Activated CD8-positive, alpha-beta memory T cell treated with anti-CD3 and anti-CD28 coated beads, Interleukin-2, amount 10 ng/mL, durations not matched to agents 7 days and 5 days (primary cell): ENCODE data around the gene SLC12A8. TPM values are rescaled to one million over a fixed set of nuclear protein-coding genes. Genes with fewer than 3 reads are reported as not detected.

Experiments
- ATAC-seq: fragments of 150-1000 bp; cut with Tn5 transposase; one replicate; pipeline ENCODE4 v1.10.0; 2021; ENCODE audit warnings: moderate library complexity
- CTCF ChIA-PET: fragments of 350-600 bp; sonication (Branson Sonifier 250); formaldehyde crosslinking; loops from one replicate; lab custom pipeline; 2021; ENCODE audit warnings: antibody characterized with exemption; lab: Charles Lee
- DNase-seq: peaks from one replicate; pipeline ENCODE4 v3.0.0-alpha.2; 2020
- H3K27ac Mint-ChIP-seq: one replicate; pipeline ENCODE4 v1.8.0; 2021; ENCODE audit warnings: mild to moderate bottlenecking, mixed read lengths
- H3K27me3 Mint-ChIP-seq: one replicate; pipeline ENCODE4 v1.8.0; 2021; ENCODE audit warnings: mixed read lengths
- H3K36me3 Mint-ChIP-seq: one replicate; pipeline ENCODE4 v1.8.0; 2021; ENCODE audit warnings: mild to moderate bottlenecking, mixed read lengths
- H3K4me1 Mint-ChIP-seq: one replicate; pipeline ENCODE4 v1.8.0; 2021; ENCODE audit warnings: mixed read lengths
- H3K4me3 Mint-ChIP-seq: one replicate; pipeline ENCODE4 v1.8.0; 2021; ENCODE audit warnings: mild to moderate bottlenecking, moderate library complexity, mixed read lengths
- H3K9me3 Mint-ChIP-seq: one replicate; pipeline ENCODE4 v1.8.0; 2022; ENCODE audit warnings: low read depth, mixed read lengths
- total RNA-seq, 2 experiments: library from RNA; stranded (reverse); gene quantifications; one replicate each; pipeline ENCODE4 v1.2.3, GENCODE V29; 2021

SLC12A8 gene
- total RNA-seq, 2 experiments from 2014 or later = 1.3 to 4.3 TPM

DNA sequence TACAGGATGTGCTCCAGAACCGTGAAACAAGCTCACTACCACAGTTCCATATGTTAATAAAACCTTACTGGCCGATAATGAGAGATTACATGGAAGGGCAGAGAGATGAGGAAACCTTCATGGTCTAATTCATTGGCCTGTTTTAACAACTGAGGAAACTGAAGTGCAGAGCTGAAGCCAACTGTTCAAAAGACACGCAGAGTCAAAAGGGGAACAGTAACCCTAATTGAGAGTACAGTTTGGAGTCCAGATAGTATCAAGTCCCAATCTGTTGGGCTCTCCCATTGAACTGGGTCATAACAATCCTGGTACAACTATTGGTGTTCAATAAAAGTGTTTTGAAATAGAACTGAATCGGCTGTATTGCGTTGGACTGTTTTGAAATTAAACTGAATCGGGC is 69.6 kb downstream of the SLC12A8 start:
- no peak for DNase-seq
- CTCF ChIA-PET = interaction anchor here (0.8 to 2.7 kb wide), 6 partner anchors 8 to 90 kb away, joined by 3 to 11 read pairs (median 8); no protein-coding TSS in a partner anchor
- peaks cover 8% of the 10 kb centered on the region for H3K36me3 Mint-ChIP-seq
- peaks cover 44% of the 10 kb centered on the region for H3K4me1 Mint-ChIP-seq
- no peaks in the 10 kb centered on the region for H3K9me3 Mint-ChIP-seq
- H3K27me3 Mint-ChIP-seq = peaks cover 51% of the 10 kb centered on the region
- no peak for ATAC-seq
- peak overlapping the region; percentile 4 for H3K27ac Mint-ChIP-seq
- no peak overlapping the region for H3K4me3 Mint-ChIP-seq

DNA sequence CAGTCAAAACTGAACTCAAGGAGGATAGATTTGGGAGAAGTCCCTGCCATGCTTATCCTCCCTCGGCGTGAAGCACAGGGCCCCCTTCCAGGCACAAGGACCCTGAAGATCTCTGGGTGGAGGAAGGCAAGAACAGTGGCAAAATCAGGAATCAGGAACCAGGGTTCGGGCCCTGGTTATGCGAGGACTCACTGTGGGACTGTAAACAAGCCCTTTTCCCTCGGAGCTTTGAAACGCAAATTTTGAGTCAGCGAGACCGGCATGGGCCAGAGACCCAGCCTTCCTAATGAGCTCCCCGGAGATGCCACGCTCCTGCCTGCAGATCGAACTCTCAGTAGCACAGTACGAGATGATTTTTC is 70.1 kb downstream of the SLC12A8 start:
- H3K4me3 Mint-ChIP-seq = no peak overlapping the region
- peaks cover 41% of the 10 kb centered on the region for H3K4me1 Mint-ChIP-seq
- no peak for DNase-seq
- peaks cover 56% of the 10 kb centered on the region for H3K27me3 Mint-ChIP-seq
- no peaks in the 10 kb centered on the region for H3K9me3 Mint-ChIP-seq
- CTCF ChIA-PET = interaction anchor here (0.8 to 2.7 kb wide), 7 partner anchors 8 to 89 kb away, joined by 3 to 11 read pairs (median 6); no protein-coding TSS in a partner anchor
- ATAC-seq = no peak
- peaks cover 8% of the 10 kb centered on the region for H3K36me3 Mint-ChIP-seq
- peak overlapping the region; percentile 95 for H3K27ac Mint-ChIP-seq

DNA sequence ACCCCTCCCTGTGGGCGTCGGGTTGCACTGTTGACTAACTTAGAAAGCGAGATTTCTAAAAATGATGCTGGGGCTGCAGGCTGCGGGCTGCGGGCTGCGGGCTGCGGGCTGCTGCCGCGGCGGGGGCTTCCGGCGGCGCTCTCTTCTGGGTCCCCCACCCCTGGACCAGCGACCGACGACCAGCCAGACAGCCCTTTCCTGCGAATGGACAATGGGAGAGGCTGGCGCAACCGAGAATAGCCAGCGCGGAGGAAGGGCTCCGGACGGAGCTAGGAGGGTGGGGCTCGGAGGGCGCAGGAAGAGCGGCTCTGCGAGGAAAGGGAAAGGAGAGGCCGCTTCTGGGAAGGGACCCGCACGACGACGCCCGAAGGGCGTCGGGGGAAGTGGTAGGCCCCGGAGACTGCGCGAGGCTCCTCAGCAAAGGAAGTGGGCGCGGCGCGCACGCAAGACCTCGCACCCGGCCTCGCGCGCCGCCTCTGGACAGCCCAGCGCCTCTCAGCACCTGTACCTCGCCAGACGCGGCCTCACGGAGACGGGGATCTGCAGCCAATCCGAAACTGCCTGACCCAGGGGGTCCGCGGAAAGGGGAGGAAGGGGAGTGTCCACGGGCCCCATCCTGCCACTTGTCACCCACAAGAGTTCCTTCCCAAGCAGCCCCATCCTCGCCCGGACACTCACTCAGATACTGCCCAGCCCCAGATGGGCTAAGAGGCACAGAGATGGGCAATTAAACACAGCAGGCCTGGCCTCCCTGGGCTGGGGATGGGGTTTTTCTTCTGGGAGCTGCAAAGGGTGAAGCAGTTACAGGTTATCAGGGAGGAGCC is 70.7 kb downstream of the SLC12A8 start:
- CTCF ChIA-PET = interaction anchor here (0.5 to 2.7 kb wide), 11 partner anchors 9 to 117 kb away, joined by 3 to 11 read pairs (median 3); no protein-coding TSS in a partner anchor
- DNase-seq (peak; percentile 90), ATAC-seq (peak; percentile 90)
- Mint-ChIP-seq H3K27me3 (peaks cover 60% of the 10 kb centered on the region), H3K9me3 (no peaks in the 10 kb centered on the region), H3K36me3 (peaks cover 8% of the 10 kb centered on the region), H3K27ac (peak overlapping the region; percentile 95), H3K4me1 (peaks cover 39% of the 10 kb centered on the region), H3K4me3 (peak overlapping the region; percentile 72)

DNA sequence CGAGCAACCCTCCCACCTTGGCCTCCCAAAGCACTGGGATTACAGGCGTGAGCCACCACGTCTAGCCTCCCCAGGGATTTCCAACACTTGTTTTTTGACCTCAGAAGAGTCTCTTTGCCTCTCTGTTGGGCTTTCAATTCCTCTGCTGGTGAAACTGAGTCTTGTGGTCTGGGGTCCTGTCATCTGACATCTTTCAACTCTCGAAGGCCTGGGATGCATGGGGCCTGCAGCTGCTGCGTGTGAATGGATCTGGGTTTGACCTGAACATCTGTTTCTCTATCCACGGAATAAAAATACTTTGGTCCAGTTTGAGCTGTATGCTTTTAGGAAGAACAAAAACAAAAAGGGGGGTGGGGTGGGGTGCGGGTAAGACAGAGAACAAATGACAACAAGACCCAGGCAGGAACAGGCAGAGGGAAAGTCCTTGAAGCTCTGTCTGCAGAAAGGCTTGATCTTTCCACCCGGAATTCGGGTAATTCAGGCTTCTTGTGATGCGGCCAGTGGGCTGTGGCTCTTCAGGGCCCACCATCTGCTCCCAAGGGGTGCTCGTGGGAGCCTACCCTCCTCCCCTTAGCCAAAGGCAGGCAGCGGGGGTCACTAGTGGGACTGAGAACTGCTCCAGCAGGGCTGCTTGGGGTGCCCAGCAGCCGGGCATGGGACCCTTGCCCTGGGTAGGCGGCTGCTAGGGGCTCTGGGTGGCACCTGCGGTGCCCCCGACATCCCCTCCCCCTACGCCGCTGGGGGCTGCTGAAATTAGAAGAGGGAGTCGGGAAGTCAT is 71.5 kb downstream of the SLC12A8 start:
- Mint-ChIP-seq H3K4me1 (peaks cover 46% of the 10 kb centered on the region), H3K9me3 (no peaks in the 10 kb centered on the region), H3K27me3 (peaks cover 68% of the 10 kb centered on the region), H3K36me3 (peaks cover 8% of the 10 kb centered on the region), H3K27ac (peak overlapping the region; percentile 95), H3K4me3 (peak overlapping the region; percentile 72)
- ATAC-seq (no peak), DNase-seq (no peak)
- CTCF ChIA-PET = interaction anchor here (0.5 to 2.6 kb wide), 8 partner anchors 10 to 116 kb away, joined by 3 to 11 read pairs (median 3); no protein-coding TSS in a partner anchor

DNA sequence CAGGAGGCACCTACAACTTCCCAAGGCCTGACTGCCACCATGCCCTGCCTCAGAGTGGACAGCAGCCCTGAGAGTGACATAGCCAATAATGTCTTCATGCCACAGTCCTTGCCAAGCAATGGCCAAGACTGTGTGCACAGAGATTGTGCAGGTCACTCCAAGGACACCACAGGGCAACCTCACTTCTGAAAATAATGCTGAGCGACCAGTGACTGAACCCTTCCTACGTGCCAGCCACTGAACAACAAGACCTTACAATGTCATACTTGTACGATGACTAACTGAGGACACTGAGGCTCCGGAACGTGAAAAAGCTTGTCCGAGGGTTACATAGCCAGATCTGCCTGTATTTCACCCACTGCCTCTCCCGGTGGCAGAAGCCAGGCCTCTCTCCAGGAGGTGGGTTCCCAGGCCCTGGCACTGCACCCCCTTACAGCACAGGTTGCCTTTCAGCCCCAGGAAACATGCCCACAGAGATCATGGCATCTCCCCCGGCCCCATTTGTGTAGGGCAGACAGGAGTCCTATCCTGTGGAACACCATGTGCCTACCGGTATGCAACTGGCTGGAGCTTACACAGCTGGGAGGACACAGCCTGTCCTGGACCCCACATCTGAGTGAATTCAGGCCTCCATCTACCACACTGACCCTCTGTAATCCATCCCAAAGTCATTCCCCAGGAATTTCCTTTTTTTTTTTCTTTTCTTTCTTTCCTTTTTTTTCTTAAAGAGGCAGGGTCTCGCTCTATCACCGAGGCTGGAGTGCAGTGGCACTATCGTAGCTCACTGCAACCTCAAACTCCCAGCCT is 72.3 kb downstream of the SLC12A8 start:
- Mint-ChIP-seq H3K36me3 (peaks cover 8% of the 10 kb centered on the region), H3K27ac (peak overlapping the region; percentile 64), H3K27me3 (peaks cover 71% of the 10 kb centered on the region), H3K4me3 (no peak overlapping the region), H3K9me3 (no peaks in the 10 kb centered on the region), H3K4me1 (peaks cover 44% of the 10 kb centered on the region)
- no peak for DNase-seq
- no peak for ATAC-seq
- CTCF ChIA-PET = interaction anchor here (1.0 to 2.6 kb wide), 5 partner anchors 9 to 88 kb away, joined by 3 to 11 read pairs (median 3); no protein-coding TSS in a partner anchor

DNA sequence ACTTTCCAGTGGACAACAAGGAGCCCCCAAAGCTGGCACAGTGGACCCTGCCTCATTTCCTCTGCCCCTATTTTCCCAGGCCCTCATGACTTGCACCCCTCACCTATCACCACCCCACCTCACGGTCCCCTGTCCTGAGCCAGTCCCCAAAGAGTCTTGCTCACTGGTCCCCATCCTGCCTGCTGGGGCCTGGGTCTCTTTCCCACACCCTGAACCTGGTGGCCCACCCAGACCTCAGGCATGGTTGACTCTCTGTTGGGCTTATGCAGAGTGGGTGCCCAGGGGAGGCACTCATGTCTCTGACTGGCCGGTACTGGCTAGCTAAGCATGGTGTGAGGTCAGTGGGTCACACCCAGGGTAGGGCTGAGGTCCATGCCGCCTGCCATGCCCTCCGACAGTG is 73.2 kb downstream of the SLC12A8 start:
- peaks cover 44% of the 10 kb centered on the region for H3K4me1 Mint-ChIP-seq
- no peak overlapping the region for H3K4me3 Mint-ChIP-seq
- ATAC-seq = no peak
- H3K9me3 Mint-ChIP-seq = no peaks in the 10 kb centered on the region
- H3K36me3 Mint-ChIP-seq = peaks cover 8% of the 10 kb centered on the region
- CTCF ChIA-PET = no interaction called here
- no peak for DNase-seq
- peaks cover 71% of the 10 kb centered on the region for H3K27me3 Mint-ChIP-seq
- H3K27ac Mint-ChIP-seq = no peak overlapping the region

DNA sequence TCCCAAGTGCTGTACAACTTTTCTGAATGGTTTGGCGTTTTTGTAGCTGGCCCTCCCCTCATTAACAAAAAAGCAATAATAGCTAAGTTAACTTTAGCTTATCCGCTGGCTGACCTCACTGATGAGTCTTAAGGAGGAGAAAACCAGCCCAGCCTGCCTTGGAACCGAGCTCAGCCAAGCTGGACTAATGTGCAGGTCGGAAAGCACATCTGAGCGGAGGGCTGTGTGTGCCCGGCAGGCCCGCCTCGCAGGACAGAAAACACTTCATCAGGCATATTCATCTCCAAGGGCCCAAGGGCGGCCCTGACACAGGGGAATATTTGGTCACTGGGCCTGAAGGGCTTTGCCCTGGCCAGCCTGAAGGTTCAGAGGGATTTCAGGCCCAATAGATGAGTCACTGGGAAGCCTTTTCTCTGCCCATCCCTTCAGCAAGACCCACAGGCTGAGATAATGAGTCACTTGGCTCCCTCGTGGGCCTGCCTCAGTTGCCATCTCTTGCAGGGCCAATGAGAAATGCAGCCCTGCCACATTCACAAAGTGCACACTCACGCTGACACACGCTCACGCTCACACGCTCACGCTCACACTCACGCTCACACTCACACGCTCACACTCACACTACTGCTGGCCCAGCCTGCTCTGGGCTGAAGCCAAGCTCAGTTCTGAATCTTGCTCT is 75.1 kb downstream of the SLC12A8 start:
- Mint-ChIP-seq H3K4me3 (no peak overlapping the region), H3K27ac (no peak overlapping the region), H3K27me3 (peaks cover 63% of the 10 kb centered on the region), H3K9me3 (no peaks in the 10 kb centered on the region), H3K36me3 (peaks cover 7% of the 10 kb centered on the region), H3K4me1 (peaks cover 40% of the 10 kb centered on the region)
- DNase-seq (no peak), ATAC-seq (no peak)
- CTCF ChIA-PET = interaction anchor here (0.9 kb wide), 1 partner anchor 119 kb away, joined by 3 read pairs; no protein-coding TSS in a partner anchor

DNA sequence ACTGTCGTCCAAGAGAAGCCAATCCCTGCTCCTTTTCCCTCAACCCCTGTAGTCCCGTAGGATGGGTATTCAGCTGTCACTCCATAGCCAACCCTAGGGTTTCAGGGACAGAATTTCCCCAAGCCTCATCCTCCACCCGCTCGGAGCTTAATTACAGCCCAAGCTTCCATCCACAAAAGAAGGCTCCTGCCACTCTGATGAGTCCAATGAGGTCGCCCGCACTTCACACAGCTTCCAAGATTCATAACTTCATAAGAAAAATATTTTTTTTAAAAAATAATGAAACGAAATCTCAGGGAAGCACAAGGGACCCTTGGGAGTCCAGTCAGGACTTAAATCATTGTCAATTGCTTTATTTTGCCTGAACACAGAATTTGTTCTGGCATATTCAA is 75.6 kb downstream of the SLC12A8 start:
- Mint-ChIP-seq H3K27ac (no peak overlapping the region), H3K9me3 (no peaks in the 10 kb centered on the region), H3K4me1 (peaks cover 39% of the 10 kb centered on the region), H3K27me3 (peaks cover 64% of the 10 kb centered on the region), H3K36me3 (peaks cover 8% of the 10 kb centered on the region), H3K4me3 (no peak overlapping the region)
- DNase-seq (no peak), ATAC-seq (no peak)
- CTCF ChIA-PET = interaction anchor here (0.9 kb wide), 1 partner anchor 118 kb away, joined by 3 read pairs; no protein-coding TSS in a partner anchor

DNA sequence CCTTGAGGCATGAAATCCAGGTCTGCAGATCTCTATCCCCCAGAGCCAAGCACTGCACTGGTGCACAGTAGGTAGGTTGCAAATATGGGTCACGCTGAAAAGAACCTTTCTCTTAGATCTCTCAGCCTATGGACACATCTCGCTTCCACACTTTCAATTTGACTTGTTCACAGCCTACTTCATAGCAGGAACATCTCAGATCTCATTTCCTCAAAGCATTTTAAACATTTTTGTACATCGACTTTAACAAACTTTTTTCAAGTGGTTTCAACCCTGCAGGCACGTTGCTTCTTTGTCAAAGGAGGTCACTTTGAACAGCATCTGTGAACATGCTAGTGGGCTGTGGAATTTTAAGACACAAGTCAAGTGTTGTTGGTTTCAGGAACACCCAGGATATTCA is 76.0 kb downstream of the SLC12A8 start:
- ATAC-seq (no peak), DNase-seq (no peak)
- H3K27ac Mint-ChIP-seq = no peak overlapping the region
- H3K4me3 Mint-ChIP-seq = no peak overlapping the region
- H3K4me1 Mint-ChIP-seq = peaks cover 36% of the 10 kb centered on the region
- H3K36me3 Mint-ChIP-seq = peaks cover 8% of the 10 kb centered on the region
- H3K27me3 Mint-ChIP-seq = peaks cover 64% of the 10 kb centered on the region
- CTCF ChIA-PET = no interaction called here
- H3K9me3 Mint-ChIP-seq = no peaks in the 10 kb centered on the region

DNA sequence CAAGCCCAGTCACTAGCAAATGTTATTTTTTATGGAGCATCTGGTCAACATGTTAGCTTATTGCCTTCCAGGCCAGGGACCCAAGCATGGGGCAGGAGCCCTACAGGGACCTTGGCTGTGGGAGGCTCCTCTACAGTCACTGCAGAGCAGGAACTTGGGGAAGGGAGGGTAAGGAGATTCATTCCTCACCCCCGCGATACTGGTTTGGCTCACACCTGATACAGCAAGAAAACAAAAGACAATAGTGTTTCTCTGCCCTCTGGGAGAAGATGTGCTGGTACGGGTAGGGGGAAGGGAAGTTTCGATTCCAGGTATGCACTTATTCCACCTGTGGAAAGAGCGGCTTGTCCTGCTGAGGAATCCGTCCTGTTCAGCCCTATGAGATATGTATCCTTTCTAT is 77.6 kb downstream of the SLC12A8 start:
- Mint-ChIP-seq H3K27ac (no peak overlapping the region), H3K36me3 (peaks cover 3% of the 10 kb centered on the region), H3K9me3 (no peaks in the 10 kb centered on the region), H3K4me1 (peaks cover 23% of the 10 kb centered on the region), H3K4me3 (no peak overlapping the region), H3K27me3 (peaks cover 58% of the 10 kb centered on the region)
- CTCF ChIA-PET = interaction anchor here (1.5 kb wide), 1 partner anchor 16 kb away, joined by 3 read pairs; no protein-coding TSS in a partner anchor
- DNase-seq (no peak), ATAC-seq (no peak)

DNA sequence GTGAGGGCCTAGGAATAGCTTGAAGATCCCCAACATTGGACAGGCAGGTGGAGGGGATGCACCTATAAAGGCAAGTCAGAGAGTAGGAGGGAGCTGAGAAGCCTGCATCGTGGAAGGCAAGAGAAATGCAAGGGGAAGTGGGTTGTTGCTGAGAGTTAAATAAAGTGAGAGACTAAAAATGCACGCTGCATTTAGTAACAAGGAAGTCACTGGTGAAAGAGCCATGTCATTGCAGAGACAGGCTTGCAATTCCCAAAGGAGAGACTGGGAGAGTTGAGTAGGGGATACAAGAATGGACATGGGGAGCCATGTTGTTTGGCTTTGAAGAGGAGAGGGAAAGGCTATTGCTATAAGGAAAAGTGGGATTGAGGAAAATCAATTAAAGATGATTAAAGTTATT is 79.7 kb downstream of the SLC12A8 start:
- Mint-ChIP-seq H3K27me3 (peaks cover 48% of the 10 kb centered on the region), H3K4me1 (peaks cover 31% of the 10 kb centered on the region)

DNA sequence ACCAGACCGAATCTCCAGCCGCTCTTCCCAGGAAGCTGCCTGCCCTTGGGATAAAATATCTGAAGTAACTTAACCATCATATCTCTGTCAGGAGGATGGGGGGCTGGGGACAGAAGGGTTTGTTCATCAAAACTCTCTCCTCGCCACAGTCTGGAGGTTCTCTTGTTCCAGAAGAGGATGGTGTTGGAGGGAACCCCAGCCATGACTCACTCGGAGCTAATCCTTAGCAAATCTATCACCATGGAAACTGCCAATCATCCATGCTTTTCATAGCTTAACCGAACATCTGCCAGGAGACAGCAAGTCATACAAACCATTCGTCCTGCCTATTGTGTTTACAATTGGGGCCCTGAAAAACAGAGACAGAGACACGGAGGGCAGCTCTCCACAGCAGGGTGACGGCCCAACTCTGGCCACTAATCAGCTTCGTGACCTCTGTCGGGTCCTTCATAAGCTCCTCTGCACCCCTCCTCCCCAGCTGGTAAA is 83.0 kb downstream of the SLC12A8 start:
- peaks cover 3% of the 10 kb centered on the region for H3K36me3 Mint-ChIP-seq
- peaks cover 28% of the 10 kb centered on the region for H3K27me3 Mint-ChIP-seq
- no peak for ATAC-seq
- no peak overlapping the region for H3K4me3 Mint-ChIP-seq
- peaks cover 41% of the 10 kb centered on the region for H3K4me1 Mint-ChIP-seq
- CTCF ChIA-PET = interaction anchor here (1.2 to 1.7 kb wide), 3 partner anchors 10 to 135 kb away, joined by 4 to 6 read pairs (median 4); no protein-coding TSS in a partner anchor
- no peak for DNase-seq
- H3K27ac Mint-ChIP-seq = no peak overlapping the region
- no peaks in the 10 kb centered on the region for H3K9me3 Mint-ChIP-seq

More for the DNA sequence above, 79.7 kb downstream of the SLC12A8 start:
- H3K36me3 Mint-ChIP-seq = peaks cover 3% of the 10 kb centered on the region
- ATAC-seq (no peak), DNase-seq (no peak)
- H3K4me3 Mint-ChIP-seq = no peak overlapping the region
- H3K9me3 Mint-ChIP-seq = no peaks in the 10 kb centered on the region
- no peak overlapping the region for H3K27ac Mint-ChIP-seq
- CTCF ChIA-PET = interaction anchor here (1.0 kb wide), 1 partner anchor 80 kb away, joined by 3 read pairs; no protein-coding TSS in a partner anchor
